Putamen (tissue), 1 donor: ENCODE measurements around the gene EPHA4.

Source experiments
- DNase-seq: peaks from one replicate; pipeline ENCODE4 v3.0.0-alpha.2; 2016; ENCODE audit warnings: low spot score

The EPHA4 gene

GRCh38 chr2:221571551-221572218 is 419 bp downstream of the EPHA4 start:
- no peak for DNase-seq

GRCh38 chr2:221571025-221571550 is 1.0 kb downstream of the EPHA4 start:
- DNase-seq = no peak

- DNase-seq = no peak
Measured at GRCh38 chr2:221570321-221570935, 1.7 kb downstream of the EPHA4 start.

- no peak for DNase-seq
Measured at GRCh38 chr2:221569871-221570270, 2.2 kb downstream of the EPHA4 start.

- no peak for DNase-seq
Measured at GRCh38 chr2:221569425-221569845, 2.7 kb downstream of the EPHA4 start.

GRCh38 chr2:221568299-221568698 is 3.8 kb downstream of the EPHA4 start:
- no peak for DNase-seq

- no peak for DNase-seq
Measured at GRCh38 chr2:221567809-221568208, 4.3 kb downstream of the EPHA4 start.

- DNase-seq = no peak
Measured at GRCh38 chr2:221567231-221567760, 4.8 kb downstream of the EPHA4 start.

GRCh38 chr2:221563270-221563985 is 8.7 kb downstream of the EPHA4 start:
- no peak for DNase-seq

- DNase-seq = no peak
Measured at GRCh38 chr2:221562226-221562625, 9.9 kb downstream of the EPHA4 start.

- DNase-seq = no peak
Measured at GRCh38 chr2:221561770-221562169, 10.3 kb downstream of the EPHA4 start.

- DNase-seq = no peak
Measured at GRCh38 chr2:221559991-221560390, 12.1 kb downstream of the EPHA4 start.

GRCh38 chr2:221558107-221558506 is 14.0 kb downstream of the EPHA4 start:
- DNase-seq = no peak

- no peak for DNase-seq
Measured at GRCh38 chr2:221555494-221555846, 16.6 kb downstream of the EPHA4 start.

GRCh38 chr2:221554769-221555493 is 17.2 kb downstream of the EPHA4 start:
- DNase-seq = no peak

GRCh38 chr2:221553333-221553732 is 18.8 kb downstream of the EPHA4 start:
- no peak for DNase-seq

- DNase-seq = no peak
Measured at GRCh38 chr2:221552291-221552690, 19.8 kb downstream of the EPHA4 start.

GRCh38 chr2:221551864-221552263 is 20.2 kb downstream of the EPHA4 start:
- DNase-seq = no peak

GRCh38 chr2:221549143-221549542 is 23.0 kb downstream of the EPHA4 start:
- DNase-seq = no peak

GRCh38 chr2:221546505-221547225 is 25.4 kb downstream of the EPHA4 start:
- DNase-seq = no peak

GRCh38 chr2:221541131-221541735 is 30.9 kb downstream of the EPHA4 start:
- no peak for DNase-seq
